Measurements from ENCODE around the gene SLC50A1.

GRCh38 chr1:155145491-155145890, 9.8 kb downstream of the SLC50A1 start:
- TF ChIP-seq CTCF (IDR thresholded peaks at IDR 0.05; ENCODE audit: low read depth, low read length, missing input control) (no peak), TAF1 (conservative IDR thresholded peaks at IDR 0.05) (no peak), MAX (IDR thresholded peaks at IDR 0.05) (no peak), EGR1 (IDR thresholded peaks at IDR 0.05; ENCODE audit: low read depth in 2 of 2) (no peak), SP1 (IDR thresholded peaks at IDR 0.05) (no peak)

Measured in liver (tissue), 3 donors.